WTC11 (cell line): ENCODE measurements around the gene UPF2. TPM values are rescaled to one million over a fixed set of nuclear protein-coding genes. Genes with fewer than 3 reads are reported as not detected.

Source experiments
- AR ChIP-seq: fragments of 250-450 bp; sonication (Bioruptor Pico); IDR thresholded peaks from 2 replicates; pipeline ENCODE4 v1.9.0; 2021; ENCODE audit warnings: mild to moderate bottlenecking
- ATF1 ChIP-seq: sonication (generic); formaldehyde crosslinking; IDR thresholded peaks from 2 replicates; pipeline ENCODE4 v1.8.1; 2023; ENCODE audit warnings: mild to moderate bottlenecking, moderate library complexity, missing genetic modification reagents
- E2F4 ChIP-seq: sonication (generic); formaldehyde crosslinking; IDR thresholded peaks from 2 replicates; pipeline ENCODE4 v1.8.1; 2022; ENCODE audit warnings: low read depth, mild to moderate bottlenecking, moderate library complexity, missing genetic modification reagents, borderline replicate concordance
- ELF4 ChIP-seq: sonication (generic); formaldehyde crosslinking; IDR thresholded peaks from 2 replicates; pipeline ENCODE4 v1.8.1; 2022; ENCODE audit warnings: low read depth, mild to moderate bottlenecking, moderate library complexity, missing genetic modification reagents
- ETV6 ChIP-seq: sonication (generic); formaldehyde crosslinking; IDR thresholded peaks from 2 replicates; pipeline ENCODE4 v1.8.1; 2022; ENCODE audit warnings: mild to moderate bottlenecking, missing genetic modification reagents
- FOXK1 ChIP-seq: sonication (generic); formaldehyde crosslinking; IDR thresholded peaks from 2 replicates; pipeline ENCODE4 v1.8.0; 2022; ENCODE audit warnings: mild to moderate bottlenecking, moderate library complexity, missing genetic modification reagents
- GABPB1 ChIP-seq: sonication (generic); formaldehyde crosslinking; IDR thresholded peaks from 2 replicates; pipeline ENCODE4 v1.8.1; 2023; ENCODE audit warnings: mild to moderate bottlenecking, missing genetic modification reagents
- NR2C2 ChIP-seq: sonication (generic); formaldehyde crosslinking; IDR thresholded peaks from 2 replicates; pipeline ENCODE4 v1.8.0; 2022; ENCODE audit warnings: mild to moderate bottlenecking, missing genetic modification reagents
- RELA ChIP-seq: sonication (generic); formaldehyde crosslinking; IDR thresholded peaks from 2 replicates; pipeline ENCODE4 v1.8.1; 2022; ENCODE audit warnings: missing genetic modification reagents, mild to moderate bottlenecking, borderline replicate concordance
- SMAD3 ChIP-seq: sonication (generic); formaldehyde crosslinking; IDR thresholded peaks from 2 replicates; pipeline ENCODE4 v1.8.0; 2022; ENCODE audit warnings: missing genetic modification reagents, mild to moderate bottlenecking, borderline replicate concordance
- TP53 ChIP-seq: sonication (generic); formaldehyde crosslinking; IDR thresholded peaks from 2 replicates; pipeline ENCODE4 v1.8.1; 2023; ENCODE audit warnings: mild to moderate bottlenecking, missing genetic modification reagents
- ZNF281 ChIP-seq: sonication (generic); formaldehyde crosslinking; IDR thresholded peaks from 2 replicates; pipeline ENCODE4 v1.8.0; 2023; ENCODE audit warnings: mild to moderate bottlenecking, missing genetic modification reagents
- total RNA-seq: library from RNA; stranded (reverse); gene quantifications from 3 replicates; pipeline ENCODE4 v1.2.3, GENCODE V29; 2021
- TF ChIP-seq, protein P1 (sequence below): fragments of 250-450 bp; sonication (Bioruptor Pico); IDR thresholded peaks from 2 replicates; pipeline ENCODE4 v1.9.0; 2021; ENCODE audit warnings: mild to moderate bottlenecking, borderline replicate concordance
- TF ChIP-seq, protein P2 (sequence below): sonication (generic); formaldehyde crosslinking; IDR thresholded peaks from 2 replicates; pipeline ENCODE4 v1.8.0; 2022; ENCODE audit warnings: mild to moderate bottlenecking, missing genetic modification reagents
- TF ChIP-seq, protein P3 (sequence below): sonication (generic); formaldehyde crosslinking; IDR thresholded peaks from 2 replicates; pipeline ENCODE4 v1.8.0; 2022; ENCODE audit warnings: mild to moderate bottlenecking, missing genetic modification reagents
- TF ChIP-seq, protein P4 (sequence below): sonication (generic); formaldehyde crosslinking; IDR thresholded peaks from 2 replicates; pipeline ENCODE4 v1.8.1; 2023; ENCODE audit warnings: mild to moderate bottlenecking, moderate library complexity, missing genetic modification reagents
- TF ChIP-seq, protein P5 (sequence below): sonication (generic); formaldehyde crosslinking; IDR thresholded peaks from 2 replicates; pipeline ENCODE4 v1.8.1; 2023; ENCODE audit warnings: mild to moderate bottlenecking, missing genetic modification reagents, borderline replicate concordance

UPF2 gene
- total RNA-seq, 1 experiment from 2014 or later: 24.3 TPM

DNA sequence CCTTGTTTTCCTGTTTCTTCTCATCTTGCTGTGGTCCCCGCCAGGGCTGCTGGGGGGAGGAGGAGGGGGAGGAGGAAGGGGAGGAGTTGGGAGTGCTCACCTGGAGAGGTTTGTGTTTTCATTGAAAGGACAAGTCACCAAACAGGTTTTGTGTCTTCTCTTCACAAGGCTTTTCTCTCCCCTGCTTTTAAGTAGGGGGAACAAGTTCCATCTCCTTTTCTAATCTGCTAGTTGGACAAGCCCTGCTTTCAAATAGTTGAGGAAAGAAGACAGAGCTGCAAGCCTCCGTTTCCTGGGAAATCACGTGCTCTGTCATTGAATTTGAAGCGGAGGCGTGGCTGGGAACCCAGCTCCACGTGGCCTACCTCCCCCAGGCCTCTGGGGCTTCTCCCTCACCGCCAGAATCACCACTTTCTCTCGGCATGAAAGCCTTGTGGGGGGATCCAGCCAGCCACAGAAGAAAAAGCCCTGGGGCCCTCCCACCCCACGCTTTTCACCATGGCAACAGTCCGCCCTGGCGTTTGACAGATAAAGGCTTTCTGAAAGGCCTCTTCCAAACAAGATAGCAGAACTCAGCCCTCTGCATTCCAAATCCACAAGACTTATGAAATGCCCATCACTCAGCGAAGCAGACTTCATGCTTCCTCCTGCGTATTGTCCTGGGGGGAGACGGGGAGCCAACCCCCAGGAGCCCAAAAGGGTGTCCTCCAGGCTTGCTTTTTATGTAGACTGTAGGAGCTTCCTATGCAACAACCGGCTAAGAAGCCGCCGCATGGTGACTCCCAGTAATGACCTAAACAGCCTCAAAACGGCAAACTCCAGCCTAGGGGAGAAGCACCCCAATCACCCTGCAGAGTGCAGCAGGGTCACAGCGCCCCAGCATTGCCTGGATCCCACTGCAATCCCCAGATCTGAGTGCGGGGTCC lies 167.8 kb downstream of the UPF2 start (continued):
- no peak for TF ChIP-seq ZNF281
- no peak for TF ChIP-seq SMAD3 (CRISPR knock-in tag)
- TF ChIP-seq, protein P1, sequence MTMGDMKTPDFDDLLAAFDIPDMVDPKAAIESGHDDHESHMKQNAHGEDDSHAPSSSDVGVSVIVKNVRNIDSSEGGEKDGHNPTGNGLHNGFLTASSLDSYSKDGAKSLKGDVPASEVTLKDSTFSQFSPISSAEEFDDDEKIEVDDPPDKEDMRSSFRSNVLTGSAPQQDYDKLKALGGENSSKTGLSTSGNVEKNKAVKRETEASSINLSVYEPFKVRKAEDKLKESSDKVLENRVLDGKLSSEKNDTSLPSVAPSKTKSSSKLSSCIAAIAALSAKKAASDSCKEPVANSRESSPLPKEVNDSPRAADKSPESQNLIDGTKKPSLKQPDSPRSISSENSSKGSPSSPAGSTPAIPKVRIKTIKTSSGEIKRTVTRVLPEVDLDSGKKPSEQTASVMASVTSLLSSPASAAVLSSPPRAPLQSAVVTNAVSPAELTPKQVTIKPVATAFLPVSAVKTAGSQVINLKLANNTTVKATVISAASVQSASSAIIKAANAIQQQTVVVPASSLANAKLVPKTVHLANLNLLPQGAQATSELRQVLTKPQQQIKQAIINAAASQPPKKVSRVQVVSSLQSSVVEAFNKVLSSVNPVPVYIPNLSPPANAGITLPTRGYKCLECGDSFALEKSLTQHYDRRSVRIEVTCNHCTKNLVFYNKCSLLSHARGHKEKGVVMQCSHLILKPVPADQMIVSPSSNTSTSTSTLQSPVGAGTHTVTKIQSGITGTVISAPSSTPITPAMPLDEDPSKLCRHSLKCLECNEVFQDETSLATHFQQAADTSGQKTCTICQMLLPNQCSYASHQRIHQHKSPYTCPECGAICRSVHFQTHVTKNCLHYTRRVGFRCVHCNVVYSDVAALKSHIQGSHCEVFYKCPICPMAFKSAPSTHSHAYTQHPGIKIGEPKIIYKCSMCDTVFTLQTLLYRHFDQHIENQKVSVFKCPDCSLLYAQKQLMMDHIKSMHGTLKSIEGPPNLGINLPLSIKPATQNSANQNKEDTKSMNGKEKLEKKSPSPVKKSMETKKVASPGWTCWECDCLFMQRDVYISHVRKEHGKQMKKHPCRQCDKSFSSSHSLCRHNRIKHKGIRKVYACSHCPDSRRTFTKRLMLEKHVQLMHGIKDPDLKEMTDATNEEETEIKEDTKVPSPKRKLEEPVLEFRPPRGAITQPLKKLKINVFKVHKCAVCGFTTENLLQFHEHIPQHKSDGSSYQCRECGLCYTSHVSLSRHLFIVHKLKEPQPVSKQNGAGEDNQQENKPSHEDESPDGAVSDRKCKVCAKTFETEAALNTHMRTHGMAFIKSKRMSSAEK (CRISPR knock-in tag): peak; percentile 75; the same call in 1 of the 2 replicates
- peak; percentile 85 for TF ChIP-seq ETV6 (CRISPR knock-in tag)
- TF ChIP-seq, protein P2, sequence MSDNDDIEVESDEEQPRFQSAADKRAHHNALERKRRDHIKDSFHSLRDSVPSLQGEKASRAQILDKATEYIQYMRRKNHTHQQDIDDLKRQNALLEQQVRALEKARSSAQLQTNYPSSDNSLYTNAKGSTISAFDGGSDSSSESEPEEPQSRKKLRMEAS (CRISPR knock-in tag): peak; percentile 96
- 0 out of 2 replicates have a peak, but pooled peaks have one; percentile 40 for TF ChIP-seq RELA (CRISPR knock-in tag)
- TF ChIP-seq, protein P3, sequence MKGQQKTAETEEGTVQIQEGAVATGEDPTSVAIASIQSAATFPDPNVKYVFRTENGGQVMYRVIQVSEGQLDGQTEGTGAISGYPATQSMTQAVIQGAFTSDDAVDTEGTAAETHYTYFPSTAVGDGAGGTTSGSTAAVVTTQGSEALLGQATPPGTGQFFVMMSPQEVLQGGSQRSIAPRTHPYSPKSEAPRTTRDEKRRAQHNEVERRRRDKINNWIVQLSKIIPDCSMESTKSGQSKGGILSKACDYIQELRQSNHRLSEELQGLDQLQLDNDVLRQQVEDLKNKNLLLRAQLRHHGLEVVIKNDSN (CRISPR knock-in tag): peak; percentile 93
- no peak for TF ChIP-seq ATF1
- no peak for TF ChIP-seq TP53 (CRISPR knock-in tag)
- TF ChIP-seq GABPB1 (CRISPR knock-in tag): peak; percentile 43; the same call in 1 of the 2 replicates
- TF ChIP-seq E2F4 (CRISPR knock-in tag): no peak
- TF ChIP-seq, protein P4, sequence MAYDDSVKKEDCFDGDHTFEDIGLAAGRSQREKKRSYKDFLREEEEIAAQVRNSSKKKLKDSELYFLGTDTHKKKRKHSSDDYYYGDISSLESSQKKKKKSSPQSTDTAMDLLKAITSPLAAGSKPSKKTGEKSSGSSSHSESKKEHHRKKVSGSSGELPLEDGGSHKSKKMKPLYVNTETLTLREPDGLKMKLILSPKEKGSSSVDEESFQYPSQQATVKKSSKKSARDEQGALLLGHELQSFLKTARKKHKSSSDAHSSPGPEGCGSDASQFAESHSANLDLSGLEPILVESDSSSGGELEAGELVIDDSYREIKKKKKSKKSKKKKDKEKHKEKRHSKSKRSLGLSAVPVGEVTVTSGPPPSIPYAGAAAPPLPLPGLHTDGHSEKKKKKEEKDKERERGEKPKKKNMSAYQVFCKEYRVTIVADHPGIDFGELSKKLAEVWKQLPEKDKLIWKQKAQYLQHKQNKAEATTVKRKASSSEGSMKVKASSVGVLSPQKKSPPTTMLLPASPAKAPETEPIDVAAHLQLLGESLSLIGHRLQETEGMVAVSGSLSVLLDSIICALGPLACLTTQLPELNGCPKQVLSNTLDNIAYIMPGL: no peak
- TF ChIP-seq NR2C2: no peak
- no peak; the same call in 1 of the 2 replicates for TF ChIP-seq ELF4 (CRISPR knock-in tag)
- TF ChIP-seq, protein P5, sequence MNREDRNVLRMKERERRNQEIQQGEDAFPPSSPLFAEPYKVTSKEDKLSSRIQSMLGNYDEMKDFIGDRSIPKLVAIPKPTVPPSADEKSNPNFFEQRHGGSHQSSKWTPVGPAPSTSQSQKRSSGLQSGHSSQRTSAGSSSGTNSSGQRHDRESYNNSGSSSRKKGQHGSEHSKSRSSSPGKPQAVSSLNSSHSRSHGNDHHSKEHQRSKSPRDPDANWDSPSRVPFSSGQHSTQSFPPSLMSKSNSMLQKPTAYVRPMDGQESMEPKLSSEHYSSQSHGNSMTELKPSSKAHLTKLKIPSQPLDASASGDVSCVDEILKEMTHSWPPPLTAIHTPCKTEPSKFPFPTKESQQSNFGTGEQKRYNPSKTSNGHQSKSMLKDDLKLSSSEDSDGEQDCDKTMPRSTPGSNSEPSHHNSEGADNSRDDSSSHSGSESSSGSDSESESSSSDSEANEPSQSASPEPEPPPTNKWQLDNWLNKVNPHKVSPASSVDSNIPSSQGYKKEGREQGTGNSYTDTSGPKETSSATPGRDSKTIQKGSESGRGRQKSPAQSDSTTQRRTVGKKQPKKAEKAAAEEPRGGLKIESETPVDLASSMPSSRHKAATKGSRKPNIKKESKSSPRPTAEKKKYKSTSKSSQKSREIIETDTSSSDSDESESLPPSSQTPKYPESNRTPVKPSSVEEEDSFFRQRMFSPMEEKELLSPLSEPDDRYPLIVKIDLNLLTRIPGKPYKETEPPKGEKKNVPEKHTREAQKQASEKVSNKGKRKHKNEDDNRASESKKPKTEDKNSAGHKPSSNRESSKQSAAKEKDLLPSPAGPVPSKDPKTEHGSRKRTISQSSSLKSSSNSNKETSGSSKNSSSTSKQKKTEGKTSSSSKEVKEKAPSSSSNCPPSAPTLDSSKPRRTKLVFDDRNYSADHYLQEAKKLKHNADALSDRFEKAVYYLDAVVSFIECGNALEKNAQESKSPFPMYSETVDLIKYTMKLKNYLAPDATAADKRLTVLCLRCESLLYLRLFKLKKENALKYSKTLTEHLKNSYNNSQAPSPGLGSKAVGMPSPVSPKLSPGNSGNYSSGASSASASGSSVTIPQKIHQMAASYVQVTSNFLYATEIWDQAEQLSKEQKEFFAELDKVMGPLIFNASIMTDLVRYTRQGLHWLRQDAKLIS (CRISPR knock-in tag): 0 out of 2 replicates have a peak, but pooled peaks have one; percentile 31
- peak; percentile 67 for TF ChIP-seq FOXK1 (CRISPR knock-in tag)
- TF ChIP-seq AR (CRISPR knock-in tag): no peak
